Activated CD4-positive, alpha-beta memory T cell treated with anti-CD3 and anti-CD28 coated beads, Interleukin-2, amount 10 ng/mL, durations not matched to agents 7 days and 5 days (primary cell): ENCODE results near the gene MLANA. TPM values are rescaled to one million over a fixed set of nuclear protein-coding genes. Genes with fewer than 3 reads are reported as not detected.
"Not testable (repeated sequence)": the region's sequence is repeated elsewhere in the genome, so short reads cannot be mapped to it uniquely, and the experiment has no call there.

Experiments used
- CTCF ChIA-PET: fragments of 350-600 bp; sonication (Branson Sonifier 250); formaldehyde crosslinking; loops from one replicate; lab custom pipeline; 2021; ENCODE audit warnings: antibody characterized with exemption, inconsistent platforms; lab: Charles Lee
- POLR2A ChIA-PET: fragments of 350-600 bp; sonication (Branson Sonifier 250); formaldehyde crosslinking; loops from one replicate; lab custom pipeline; 2021; ENCODE audit warnings: antibody characterized with exemption; lab: Charles Lee
- DNase-seq: peaks from one replicate; pipeline ENCODE4 v3.0.0-alpha.2; 2020
- H3K27ac Mint-ChIP-seq: one replicate; pipeline ENCODE4 v1.8.0; 2021; ENCODE audit warnings: mild to moderate bottlenecking, mixed read lengths
- H3K27me3 Mint-ChIP-seq: one replicate; pipeline ENCODE4 v1.8.0; 2021; ENCODE audit warnings: mixed read lengths
- H3K36me3 Mint-ChIP-seq: one replicate; pipeline ENCODE4 v1.8.0; 2021; ENCODE audit warnings: low read depth, mixed read lengths
- H3K4me1 Mint-ChIP-seq: one replicate; pipeline ENCODE4 v1.8.0; 2021; ENCODE audit warnings: mixed read lengths
- H3K4me3 Mint-ChIP-seq: one replicate; pipeline ENCODE4 v1.8.0; 2021; ENCODE audit warnings: mild to moderate bottlenecking, mixed read lengths
- H3K9me3 Mint-ChIP-seq: one replicate; pipeline ENCODE4 v1.8.0; 2021; ENCODE audit warnings: mixed read lengths
- total RNA-seq, 2 experiments: library from RNA; stranded (reverse); gene quantifications; one replicate each; pipeline ENCODE4 v1.2.3, GENCODE V29; 2021

The MLANA gene
- total RNA-seq, 2 experiments from 2014 or later: not detected

DNA sequence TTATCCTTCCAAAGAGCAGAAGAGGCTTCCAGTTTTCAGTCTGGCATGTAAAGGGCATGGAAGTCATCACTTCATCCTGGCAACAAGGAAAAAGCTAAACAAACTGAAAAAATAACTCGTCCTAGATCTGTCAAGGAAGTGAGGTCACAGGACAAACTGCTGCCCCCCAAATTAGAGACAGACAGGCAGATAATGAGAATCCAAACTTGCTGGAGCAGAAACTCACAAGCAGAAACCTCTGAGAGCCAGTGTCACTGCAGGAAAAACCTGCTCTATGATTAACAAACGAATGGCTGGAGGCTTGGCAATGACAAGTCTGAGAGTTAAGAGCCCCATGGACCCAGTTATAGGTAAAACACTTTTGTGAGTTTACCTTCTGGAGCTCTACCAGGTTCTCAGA lies 18.9 kb upstream of the MLANA start:
- ChIA-PET CTCF (interaction anchor here (5.4 kb wide), 1 partner anchor 15 kb away, joined by 24 read pairs; no protein-coding TSS in a partner anchor), POLR2A (no interaction called here)
- Mint-ChIP-seq H3K4me1 (peaks cover 24% of the 10 kb centered on the region), H3K9me3 (no peaks in the 10 kb centered on the region), H3K4me3 (no peak overlapping the region), H3K27ac (no peak overlapping the region), H3K27me3 (no peaks in the 10 kb centered on the region), H3K36me3 (no peaks in the 10 kb centered on the region)
- DNase-seq: no peak

DNA sequence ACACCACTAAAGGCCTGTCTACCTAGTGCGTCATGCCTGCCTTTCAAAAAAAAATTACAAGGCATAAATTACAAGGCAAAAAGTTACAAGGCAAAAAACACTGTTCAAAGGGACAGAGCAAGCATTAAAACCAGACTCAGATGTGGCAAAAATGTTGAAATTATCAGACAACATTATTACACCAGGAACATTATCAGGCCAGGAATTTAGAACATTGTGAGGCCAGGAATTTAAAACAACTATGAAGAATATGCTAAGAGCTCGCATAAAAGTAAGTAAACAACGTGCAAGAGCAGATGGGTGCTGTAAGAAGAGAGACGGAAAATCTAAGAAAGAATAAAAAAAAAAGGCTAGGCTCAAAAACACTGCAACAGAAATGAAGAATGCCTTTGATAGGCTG lies 18.2 kb upstream of the MLANA start:
- POLR2A ChIA-PET: interaction anchor here (1.9 kb wide), 1 partner anchor 14 kb away, joined by 4 read pairs; no protein-coding TSS in a partner anchor
- H3K27me3 Mint-ChIP-seq: no peaks in the 10 kb centered on the region
- no peak overlapping the region for H3K4me3 Mint-ChIP-seq
- peaks cover 24% of the 10 kb centered on the region for H3K4me1 Mint-ChIP-seq
- no peaks in the 10 kb centered on the region for H3K9me3 Mint-ChIP-seq
- DNase-seq: no peak
- no peaks in the 10 kb centered on the region for H3K36me3 Mint-ChIP-seq
- CTCF ChIA-PET: interaction anchor here (5.4 kb wide), 1 partner anchor 14 kb away, joined by 24 read pairs; no protein-coding TSS in a partner anchor
- H3K27ac Mint-ChIP-seq: no peak overlapping the region

DNA sequence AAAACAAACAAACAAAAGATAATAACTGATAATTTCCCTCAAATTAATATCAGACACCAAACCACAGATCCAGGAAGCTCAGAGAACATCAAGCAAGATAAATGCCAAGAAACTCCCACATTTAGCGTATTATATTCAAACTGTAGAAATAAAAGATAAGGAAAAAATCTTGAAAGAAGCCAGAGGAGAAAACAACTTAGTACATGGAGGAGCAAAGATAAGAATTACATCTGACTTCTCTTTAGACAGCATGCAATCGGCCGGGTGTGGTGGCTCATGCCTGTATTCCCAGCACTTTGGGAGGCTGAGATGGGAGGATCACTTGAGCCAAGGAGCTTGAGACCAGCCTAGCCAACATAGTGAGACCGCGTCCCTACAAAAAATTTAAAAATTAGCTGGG lies 17.2 kb upstream of the MLANA start:
- Mint-ChIP-seq H3K27me3 (no peaks in the 10 kb centered on the region), H3K4me3 (no peak overlapping the region), H3K36me3 (no peaks in the 10 kb centered on the region), H3K9me3 (no peaks in the 10 kb centered on the region), H3K27ac (no peak overlapping the region), H3K4me1 (peaks cover 24% of the 10 kb centered on the region)
- ChIA-PET POLR2A (interaction anchor here (1.9 kb wide), 1 partner anchor 15 kb away, joined by 4 read pairs; no protein-coding TSS in a partner anchor), CTCF (interaction anchor here (1.5 to 5.4 kb wide), 2 partner anchors 13 to 41 kb away, joined by 4 to 24 read pairs; partner anchors contain the start of gene ERMP1)
- DNase-seq: no peak

DNA sequence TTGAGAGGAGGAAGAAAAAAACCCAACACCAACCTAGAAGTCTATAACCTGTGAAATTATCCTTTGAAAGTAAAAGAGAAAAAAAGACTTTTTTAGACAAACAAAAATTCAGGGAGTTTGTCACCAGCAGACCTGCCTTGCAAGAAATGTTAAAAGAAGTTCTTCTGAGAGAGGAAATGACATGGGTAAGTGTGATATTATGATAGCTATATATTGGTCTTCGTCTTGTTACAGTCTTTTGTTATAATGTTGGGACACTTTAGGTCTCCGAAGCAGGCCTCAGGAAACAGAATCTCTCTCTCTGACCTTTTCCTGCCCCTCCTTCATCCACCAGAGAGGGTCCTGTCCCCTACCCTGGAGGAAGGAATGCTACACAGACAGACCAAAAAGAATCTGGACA lies 16.6 kb upstream of the MLANA start:
- Mint-ChIP-seq H3K4me3 (no peak overlapping the region), H3K27me3 (no peaks in the 10 kb centered on the region), H3K4me1 (peaks cover 26% of the 10 kb centered on the region), H3K36me3 (no peaks in the 10 kb centered on the region), H3K27ac (no peak overlapping the region), H3K9me3 (no peaks in the 10 kb centered on the region)
- POLR2A ChIA-PET: interaction anchor here (1.2 to 1.9 kb wide), 2 partner anchors 16 to 41 kb away, joined by 3 to 4 read pairs; partner anchors contain the start of gene ERMP1
- CTCF ChIA-PET: interaction anchor here (1.5 to 5.4 kb wide), 2 partner anchors 13 to 41 kb away, joined by 4 to 24 read pairs; partner anchors contain the start of gene ERMP1
- no peak for DNase-seq

DNA sequence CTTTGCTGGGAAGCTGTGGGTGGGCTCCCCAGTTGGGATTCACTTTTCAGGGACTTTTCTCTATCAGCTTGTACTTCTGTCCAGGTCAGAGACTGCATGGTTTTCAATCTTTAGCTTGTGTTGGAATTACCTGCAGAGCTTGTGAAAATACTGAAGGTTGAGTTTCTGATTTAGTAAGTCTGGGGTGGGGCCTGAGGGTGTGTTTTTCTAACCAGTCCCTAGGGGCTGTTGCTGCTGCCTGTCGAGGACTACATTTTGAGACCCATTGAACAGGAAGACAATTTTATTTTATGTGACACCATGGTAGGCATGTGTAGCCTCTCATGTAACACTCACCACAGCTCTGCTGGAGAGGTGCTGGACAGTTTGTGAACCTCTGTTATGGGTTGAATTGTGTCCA lies 14.7 kb upstream of the MLANA start:
- no peak for DNase-seq
- Mint-ChIP-seq H3K27ac (no peak overlapping the region), H3K36me3 (no peaks in the 10 kb centered on the region), H3K9me3 (no peaks in the 10 kb centered on the region), H3K4me3 (no peak overlapping the region), H3K4me1 (peaks cover 27% of the 10 kb centered on the region), H3K27me3 (no peaks in the 10 kb centered on the region)
- ChIA-PET CTCF (interaction anchor here (0.7 to 1.5 kb wide), 5 partner anchors 9 to 178 kb away, joined by 3 to 5 read pairs (median 3); no protein-coding TSS in a partner anchor), POLR2A (interaction anchor here (0.8 kb wide), 1 partner anchor 24 kb away, joined by 3 read pairs; no protein-coding TSS in a partner anchor)

DNA sequence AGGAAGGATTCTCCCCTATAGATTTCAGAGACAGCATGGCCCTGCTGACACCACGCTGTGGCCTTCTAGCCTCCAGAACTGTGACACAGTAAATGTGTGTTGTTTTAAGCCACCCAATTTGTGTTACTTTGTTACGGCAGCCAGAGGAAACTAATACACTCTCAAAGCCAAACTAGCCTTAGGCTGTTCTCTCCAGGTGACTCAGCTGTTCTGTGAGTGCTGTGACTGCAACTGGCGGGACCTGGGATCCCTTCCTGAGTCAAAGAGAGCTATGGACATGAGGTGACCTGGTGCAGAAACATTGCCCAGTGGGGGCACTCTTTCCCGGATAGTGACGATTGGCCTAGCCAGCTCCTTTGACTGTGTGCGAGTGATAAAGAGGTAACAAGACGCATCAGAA lies 14.0 kb upstream of the MLANA start:
- Mint-ChIP-seq H3K36me3 (no peaks in the 10 kb centered on the region), H3K4me1 (peaks cover 28% of the 10 kb centered on the region), H3K9me3 (no peaks in the 10 kb centered on the region), H3K27me3 (no peaks in the 10 kb centered on the region), H3K27ac (no peak overlapping the region), H3K4me3 (no peak overlapping the region)
- ChIA-PET CTCF (interaction anchor here (1.4 to 1.6 kb wide), 3 partner anchors 8 to 177 kb away, joined by 3 to 5 read pairs (median 4); no protein-coding TSS in a partner anchor), POLR2A (no interaction called here)
- no peak for DNase-seq

DNA sequence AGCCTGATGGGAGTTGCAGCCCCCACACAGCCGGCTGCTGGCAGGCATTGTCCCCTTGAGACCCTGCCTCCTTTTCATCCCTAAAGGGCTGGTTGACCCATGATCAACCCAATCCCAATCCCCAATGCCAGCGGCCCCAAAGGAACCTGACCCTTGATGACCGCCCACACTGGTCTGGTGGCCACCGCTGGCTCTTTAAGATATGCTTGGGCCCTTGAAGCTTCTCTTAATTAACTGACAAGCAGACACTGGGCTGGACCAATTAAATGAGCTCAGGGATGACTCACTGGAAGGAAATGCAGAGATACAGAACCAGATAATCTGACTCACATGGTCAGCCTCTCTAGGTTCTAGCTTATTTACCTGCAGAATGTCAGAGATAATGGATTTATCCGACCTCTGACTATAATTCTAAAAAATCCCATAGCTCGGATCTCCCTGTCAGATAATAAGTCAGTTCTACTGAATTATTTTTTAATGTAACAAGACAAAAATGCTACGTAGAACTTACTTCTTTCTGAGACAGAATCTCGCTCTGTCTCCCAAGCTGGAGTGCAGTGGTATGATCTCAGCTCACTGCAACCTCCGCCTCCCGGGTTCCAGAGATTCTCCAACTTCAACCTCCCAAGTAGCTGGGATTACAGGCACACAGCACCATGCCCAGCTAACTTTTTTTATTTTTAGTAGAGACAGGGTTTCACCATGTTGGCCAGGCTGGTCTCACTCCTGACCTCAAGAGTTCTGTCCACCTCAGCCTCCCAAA lies 11.1 kb upstream of the MLANA start:
- Mint-ChIP-seq H3K9me3 (no peaks in the 10 kb centered on the region), H3K27ac (no peak overlapping the region), H3K4me3 (no peak overlapping the region), H3K36me3 (no peaks in the 10 kb centered on the region), H3K27me3 (no peaks in the 10 kb centered on the region), H3K4me1 (peaks cover 26% of the 10 kb centered on the region)
- no peak for DNase-seq
- POLR2A ChIA-PET: interaction anchor here (0.7 to 1.4 kb wide), 3 partner anchors 28 to 136 kb away, joined by 3 to 5 read pairs (median 4); partner anchors contain the start of genes ERMP1 and RANBP6
- CTCF ChIA-PET: interaction anchor here (0.8 to 1.7 kb wide), 7 partner anchors 9 to 175 kb away, joined by 4 to 11 read pairs (median 5); partner anchors contain the start of gene ERMP1

DNA sequence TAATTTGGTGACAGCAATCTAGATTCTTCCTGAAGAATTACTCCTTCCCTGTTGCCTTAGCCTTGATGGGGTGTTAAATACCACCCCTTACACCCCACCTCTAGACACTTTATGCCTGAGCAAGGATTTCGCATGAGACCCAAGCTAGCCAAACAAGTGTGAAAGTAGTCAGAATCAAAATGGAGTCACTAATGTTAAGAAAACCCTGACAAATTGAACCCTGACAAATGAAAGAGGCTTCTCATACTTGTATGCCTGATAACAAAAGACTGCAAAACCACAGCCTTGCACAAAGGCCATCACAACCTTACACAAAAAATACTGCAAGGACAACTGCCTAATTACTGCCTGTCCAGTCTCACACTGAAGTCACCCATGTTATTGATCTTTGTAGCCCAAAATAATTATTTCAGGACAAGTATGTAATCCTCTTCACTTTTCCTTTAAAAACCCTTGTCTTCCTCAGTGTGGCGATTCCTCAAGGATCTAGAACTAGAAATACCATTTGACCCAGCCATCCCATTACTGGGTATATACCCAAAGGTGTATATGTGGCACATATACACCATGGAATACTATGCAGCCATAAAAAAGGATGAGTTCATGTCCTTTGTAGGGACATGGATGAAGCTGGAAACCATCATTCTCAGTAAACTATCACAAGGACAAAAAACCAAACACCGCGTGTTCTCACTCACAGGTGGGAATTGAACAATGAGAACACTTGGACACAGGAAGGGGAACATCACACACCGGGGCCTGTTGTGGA lies 8.3 kb upstream of the MLANA start:
- CTCF ChIA-PET: interaction anchor here (0.7 kb wide), 1 partner anchor 31 kb away, joined by 5 read pairs; no protein-coding TSS in a partner anchor
- DNase-seq, H3K9me3 Mint-ChIP-seq, H3K36me3 Mint-ChIP-seq, H3K4me3 Mint-ChIP-seq, H3K27me3 Mint-ChIP-seq, H3K27ac Mint-ChIP-seq, POLR2A ChIA-PET: not testable (repeated sequence)
- H3K4me1 Mint-ChIP-seq: peaks cover 20% of the 10 kb centered on the region

DNA sequence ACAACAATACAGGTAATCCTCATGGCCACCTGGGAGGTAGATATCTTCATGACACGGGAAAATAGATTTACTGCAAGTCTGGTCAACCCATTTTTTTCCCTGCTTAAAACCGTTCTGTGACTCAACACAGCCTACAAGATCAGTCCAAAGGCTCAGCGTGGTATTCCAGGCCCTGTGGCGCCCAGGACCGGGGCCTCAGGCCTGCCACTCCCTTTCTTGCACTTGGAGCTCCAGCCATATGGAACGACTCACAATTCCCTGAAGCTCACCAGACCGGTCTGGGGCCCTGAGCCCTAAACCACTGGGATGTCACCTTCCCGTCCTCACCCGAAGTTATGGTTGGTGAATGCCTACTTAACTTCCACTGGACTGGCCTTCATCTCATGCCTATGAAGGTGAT lies 6.5 kb upstream of the MLANA start:
- Mint-ChIP-seq H3K36me3 (no peaks in the 10 kb centered on the region), H3K4me1 (peaks cover 17% of the 10 kb centered on the region), H3K4me3 (no peak overlapping the region), H3K27me3 (peaks cover under 1% of the 10 kb centered on the region), H3K9me3 (no peaks in the 10 kb centered on the region), H3K27ac (no peak overlapping the region)
- DNase-seq: no peak
- CTCF ChIA-PET: interaction anchor here (1.6 to 6.3 kb wide), 5 partner anchors 8 to 169 kb away, joined by 5 to 55 read pairs (median 30); partner anchors contain the start of gene ERMP1
- POLR2A ChIA-PET: interaction anchor here (1.1 kb wide), 1 partner anchor 53 kb away, joined by 3 read pairs; no protein-coding TSS in a partner anchor

DNA sequence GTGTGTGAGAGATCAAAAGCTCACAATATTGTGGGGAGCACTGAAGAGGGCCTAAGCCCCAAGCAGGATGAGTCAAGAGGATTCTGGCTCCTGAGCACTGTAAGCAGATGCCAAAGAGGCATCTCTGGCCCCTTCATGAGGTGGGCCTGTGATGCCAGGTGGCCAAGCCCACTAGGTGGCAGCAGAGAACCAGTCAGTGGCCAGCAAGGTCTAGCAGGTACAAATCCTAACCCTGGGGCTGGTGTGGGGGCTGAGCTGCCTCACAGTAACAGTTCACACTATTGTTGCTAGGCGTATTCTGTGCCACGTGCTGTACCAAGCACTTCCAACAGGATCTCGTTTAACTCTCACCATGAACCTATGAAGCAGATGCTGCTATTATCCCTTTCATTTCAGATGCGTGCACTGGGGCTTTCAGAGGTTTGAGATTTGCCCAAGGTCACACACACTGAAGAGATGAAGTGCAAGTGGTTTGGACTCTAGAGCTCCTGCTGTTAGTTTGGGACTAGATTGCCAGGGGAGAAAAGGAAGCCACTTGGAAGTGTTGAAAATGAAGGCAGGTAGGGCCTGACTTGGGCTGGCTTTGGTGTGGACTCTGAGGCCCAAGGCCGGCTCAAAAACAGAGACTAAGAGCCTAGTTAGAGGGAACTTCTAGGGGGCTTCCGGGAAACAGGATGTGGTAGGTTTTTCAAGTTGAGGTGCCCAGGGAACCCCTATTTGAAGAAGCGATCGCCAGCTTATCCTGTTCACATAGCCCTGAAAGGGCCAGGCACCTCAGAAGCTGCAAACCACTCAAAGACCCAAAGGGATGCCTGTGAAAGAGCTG lies 4.4 kb upstream of the MLANA start:
- Mint-ChIP-seq H3K27me3 (peaks cover 1% of the 10 kb centered on the region), H3K36me3 (no peaks in the 10 kb centered on the region), H3K9me3 (no peaks in the 10 kb centered on the region), H3K4me1 (peaks cover 7% of the 10 kb centered on the region), H3K4me3 (no peak overlapping the region), H3K27ac (no peak overlapping the region)
- ChIA-PET CTCF (interaction anchor here (0.6 to 6.3 kb wide), 50 partner anchors 9 to 682 kb away, joined by 3 to 55 read pairs (median 4); partner anchors contain the start of genes ERMP1 and RANBP6), POLR2A (interaction anchor here (0.8 to 1.3 kb wide), 3 partner anchors 42 to 259 kb away, joined by 3 read pairs; no protein-coding TSS in a partner anchor)
- peak; percentile 85 for DNase-seq

DNA sequence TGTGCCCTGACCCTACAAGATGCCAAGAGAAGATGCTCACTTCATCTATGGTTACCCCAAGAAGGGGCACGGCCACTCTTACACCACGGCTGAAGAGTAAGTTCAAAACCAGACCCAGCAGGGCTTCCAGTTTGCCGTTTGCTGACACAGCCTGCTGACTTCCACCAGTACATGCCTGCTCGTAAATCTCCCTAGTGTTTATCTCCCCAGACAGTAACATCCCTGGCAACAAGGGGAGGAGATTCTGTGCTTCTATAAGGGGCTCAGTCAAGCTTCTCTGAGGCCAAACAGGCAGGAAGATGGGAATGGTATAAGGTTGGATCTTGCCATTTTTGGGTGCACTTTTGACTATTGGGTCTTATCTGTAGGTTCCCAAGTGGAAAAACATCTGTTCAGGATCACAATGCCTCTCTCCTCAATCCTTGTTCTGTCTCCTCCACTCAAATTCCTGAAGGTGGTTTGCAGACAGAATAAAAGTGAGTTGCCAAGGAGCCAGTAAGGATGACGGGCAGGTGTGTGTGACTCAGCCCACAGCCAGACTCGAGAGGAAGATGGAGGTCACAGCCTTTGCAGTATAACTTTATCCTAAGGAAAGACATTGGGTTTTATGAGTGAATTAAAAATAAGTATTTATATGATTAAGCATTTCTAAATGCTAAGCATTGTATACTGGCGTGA lies 1.9 kb downstream of the MLANA start:
- Mint-ChIP-seq H3K4me1 (no peaks in the 10 kb centered on the region), H3K9me3 (no peaks in the 10 kb centered on the region), H3K4me3 (no peak overlapping the region), H3K27ac (no peak overlapping the region), H3K27me3 (peaks cover 1% of the 10 kb centered on the region), H3K36me3 (peaks cover 3% of the 10 kb centered on the region)
- no peak for DNase-seq
- ChIA-PET POLR2A (no interaction called here), CTCF (no interaction called here)
